Fibroblast of mammary gland (primary cell): ENCODE data around the gene KCNK5.

ENCODE experiments used
- DNase-seq: peaks from one replicate; pipeline ENCODE4 v3.0.0-alpha.2; 2010; ENCODE audit warnings: low read depth
- H3K4me3 ChIP-seq: 2 replicates; pipeline ENCODE4 v1.5.1; 2011; ENCODE audit warnings: low read depth, mild to moderate bottlenecking, low read length, moderate library complexity; ENCODE audit not compliant: control insufficient read depth
- TF ChIP-seq, protein P1 (sequence below): conservative IDR thresholded peaks from 2 replicates; pipeline ENCODE4 v1.5.1; 2011; ENCODE audit warnings: low read depth, low read length, inconsistent platforms; ENCODE audit not compliant: control insufficient read depth, insufficient read depth

The KCNK5 gene

DNA sequence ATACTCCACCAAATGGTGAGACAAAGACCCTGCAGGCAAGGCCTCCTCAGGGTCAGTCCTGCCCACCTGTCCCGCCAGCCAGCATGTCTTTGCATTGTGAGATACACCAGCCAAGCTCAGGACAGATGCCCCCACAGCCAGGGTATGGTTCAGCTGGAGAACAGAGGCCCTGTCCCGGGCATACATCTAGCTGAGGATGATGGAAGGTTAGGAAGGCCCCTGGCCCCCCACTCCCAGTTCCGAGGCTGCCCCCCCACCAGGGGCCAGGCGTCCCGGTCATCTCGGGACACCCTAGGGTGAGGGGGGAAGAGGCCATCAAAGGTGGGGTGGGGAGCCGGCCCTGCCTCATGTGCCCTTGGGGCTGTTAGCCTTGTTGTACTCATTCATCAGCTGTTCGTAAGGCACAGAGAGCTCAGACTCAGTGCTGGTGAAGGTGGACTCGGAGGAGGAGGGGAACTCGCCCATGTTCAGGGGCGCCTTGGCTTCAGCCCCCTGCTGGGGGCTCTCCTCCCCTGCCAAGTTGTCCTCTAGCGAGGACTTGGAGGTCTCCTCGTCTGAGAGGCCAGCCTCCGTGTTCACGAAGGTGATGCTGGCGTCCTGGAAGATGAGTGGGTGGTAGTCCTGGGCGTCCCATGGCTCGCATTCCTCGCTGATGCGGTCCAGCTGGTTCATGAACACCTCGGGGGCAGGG, 38.6 kb downstream of the KCNK5 start:
- TF ChIP-seq, protein P1, sequence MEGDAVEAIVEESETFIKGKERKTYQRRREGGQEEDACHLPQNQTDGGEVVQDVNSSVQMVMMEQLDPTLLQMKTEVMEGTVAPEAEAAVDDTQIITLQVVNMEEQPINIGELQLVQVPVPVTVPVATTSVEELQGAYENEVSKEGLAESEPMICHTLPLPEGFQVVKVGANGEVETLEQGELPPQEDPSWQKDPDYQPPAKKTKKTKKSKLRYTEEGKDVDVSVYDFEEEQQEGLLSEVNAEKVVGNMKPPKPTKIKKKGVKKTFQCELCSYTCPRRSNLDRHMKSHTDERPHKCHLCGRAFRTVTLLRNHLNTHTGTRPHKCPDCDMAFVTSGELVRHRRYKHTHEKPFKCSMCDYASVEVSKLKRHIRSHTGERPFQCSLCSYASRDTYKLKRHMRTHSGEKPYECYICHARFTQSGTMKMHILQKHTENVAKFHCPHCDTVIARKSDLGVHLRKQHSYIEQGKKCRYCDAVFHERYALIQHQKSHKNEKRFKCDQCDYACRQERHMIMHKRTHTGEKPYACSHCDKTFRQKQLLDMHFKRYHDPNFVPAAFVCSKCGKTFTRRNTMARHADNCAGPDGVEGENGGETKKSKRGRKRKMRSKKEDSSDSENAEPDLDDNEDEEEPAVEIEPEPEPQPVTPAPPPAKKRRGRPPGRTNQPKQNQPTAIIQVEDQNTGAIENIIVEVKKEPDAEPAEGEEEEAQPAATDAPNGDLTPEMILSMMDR, result no peak
- H3K4me3 ChIP-seq, result no peak overlapping the region
- DNase-seq, result no peak

DNA sequence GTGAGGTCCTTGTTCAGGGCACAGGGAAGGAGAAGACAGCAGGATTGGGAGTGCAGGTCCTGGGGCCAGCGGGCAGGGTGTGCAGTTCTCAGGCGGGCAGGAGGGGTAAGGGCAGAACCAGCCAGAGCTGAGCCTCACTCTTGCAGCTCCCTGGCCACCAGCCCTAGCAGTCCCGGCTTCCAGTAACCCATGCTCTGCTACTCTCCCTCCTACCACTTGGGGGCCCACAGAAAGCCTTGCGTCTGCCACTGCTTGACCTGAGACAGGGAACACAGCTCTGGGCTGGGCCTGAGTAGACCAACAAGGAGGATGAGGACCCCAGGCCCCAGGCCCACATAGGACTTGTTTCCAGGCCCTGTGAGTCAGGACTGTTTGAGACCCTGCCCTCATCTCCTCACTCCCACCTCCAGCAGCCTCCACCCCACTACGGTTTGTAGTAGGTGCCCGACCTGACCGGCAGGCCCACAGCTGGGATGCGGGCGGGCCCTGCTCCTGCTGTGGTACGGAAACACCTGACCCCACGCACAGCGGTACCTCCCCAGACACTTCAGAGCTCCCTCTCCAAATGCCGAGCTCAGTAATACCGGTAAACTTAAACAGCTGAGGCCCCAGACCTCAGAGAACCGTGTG, 39.2 kb downstream of the KCNK5 start:
- H3K4me3 ChIP-seq, result no peak overlapping the region
- DNase-seq, result no peak
- TF ChIP-seq, protein P1, result no peak

DNA sequence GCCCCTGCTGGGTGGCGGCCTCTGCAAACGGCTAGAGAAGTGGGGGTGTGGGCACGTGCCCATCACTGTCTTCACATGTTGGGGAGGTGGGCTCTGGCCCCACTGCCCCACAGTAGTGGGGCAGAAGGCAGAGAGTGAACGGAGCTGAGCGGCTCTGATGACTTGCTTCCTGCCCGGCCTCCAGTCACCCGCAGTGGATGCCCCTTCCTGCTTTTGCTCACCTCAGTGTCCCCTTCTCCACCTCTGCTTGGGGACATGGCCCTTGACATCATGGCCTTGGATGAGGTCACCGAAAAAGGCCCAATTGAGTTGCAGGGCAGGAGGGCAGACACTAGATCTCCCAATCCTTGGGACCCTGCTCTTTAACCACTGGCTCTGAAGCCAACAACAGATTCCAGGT, 40.1 kb downstream of the KCNK5 start:
- TF ChIP-seq, protein P1, result no peak
- no peak overlapping the region for H3K4me3 ChIP-seq
- no peak for DNase-seq

DNA sequence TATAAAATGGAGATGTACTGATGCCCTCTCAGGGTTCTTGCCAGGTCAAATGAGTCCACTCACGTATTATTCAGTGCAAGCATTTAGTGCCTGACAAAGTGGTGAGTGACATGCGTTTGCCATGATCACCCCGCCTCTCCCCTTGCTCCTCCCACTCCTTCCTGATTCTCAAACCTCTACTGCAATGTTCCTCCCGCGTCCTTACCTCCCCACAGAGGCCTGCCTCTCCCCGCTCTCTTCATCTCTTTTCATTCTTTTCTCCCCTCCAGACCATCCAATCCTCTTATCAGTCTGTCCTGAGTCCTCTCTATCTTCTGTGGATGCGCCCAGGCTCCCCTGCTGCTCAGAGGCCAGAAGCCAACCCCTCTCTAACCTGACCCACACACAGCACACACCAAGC, 40.7 kb downstream of the KCNK5 start:
- TF ChIP-seq, protein P1, result no peak
- H3K4me3 ChIP-seq, result no peak overlapping the region
- no peak for DNase-seq

DNA sequence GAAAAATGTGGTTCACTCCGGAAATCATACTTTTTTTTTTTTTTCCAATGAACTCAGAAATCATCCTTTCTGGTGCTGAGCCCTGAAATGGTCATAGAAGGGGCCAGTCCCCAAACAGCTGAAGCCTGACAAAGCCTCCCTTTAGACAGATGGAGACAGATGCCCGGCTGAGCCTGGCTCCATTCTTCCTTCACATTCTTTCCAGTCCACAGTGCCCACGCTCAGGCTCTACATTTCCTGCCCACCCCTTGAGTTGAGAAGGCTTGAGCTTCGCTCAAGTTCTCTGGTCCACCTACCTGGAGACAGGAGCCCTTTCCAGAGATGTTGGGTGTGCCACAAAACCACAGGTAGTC, 41.2 kb downstream of the KCNK5 start:
- TF ChIP-seq, protein P1, result no peak
- H3K4me3 ChIP-seq, result no peak overlapping the region
- no peak for DNase-seq

DNA sequence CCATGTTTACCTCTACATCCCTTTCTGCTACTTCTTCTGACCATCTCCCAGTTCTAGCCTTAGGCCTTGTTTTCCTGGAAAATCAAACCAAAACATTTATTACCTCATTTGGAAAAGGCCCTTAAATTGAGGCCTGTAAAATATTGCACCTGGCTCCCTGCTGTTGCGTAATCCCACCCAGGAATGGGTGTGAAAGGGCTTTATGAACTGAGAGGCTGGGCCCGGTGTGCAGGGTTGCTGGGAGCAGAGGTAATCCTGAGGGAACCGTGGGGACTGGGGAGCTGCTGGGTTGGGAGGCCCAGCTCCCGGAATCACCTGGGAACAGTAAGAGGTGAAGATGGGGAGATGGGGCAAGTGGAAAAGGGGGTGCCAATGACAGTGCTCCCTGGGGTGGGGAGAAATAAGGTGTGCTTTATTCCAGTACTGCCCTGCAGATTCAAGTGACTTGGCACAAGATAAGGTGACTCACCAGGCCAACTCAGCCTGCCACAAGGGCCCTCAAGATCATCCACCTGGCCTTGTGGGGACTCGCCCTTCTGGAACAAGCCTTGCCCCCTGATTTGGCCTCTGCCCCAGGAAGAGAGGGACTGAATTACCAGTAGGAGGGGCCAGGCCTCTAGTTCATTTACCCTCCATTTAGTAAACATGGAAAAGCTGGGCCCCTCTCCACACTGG, 44.2 kb downstream of the KCNK5 start:
- no peak overlapping the region for H3K4me3 ChIP-seq
- no peak for DNase-seq
- TF ChIP-seq, protein P1, result no peak
